Stomach (tissue), 9 donors: Measurements from ENCODE around the gene PIWIL4. TPM values are rescaled to one million over a fixed set of nuclear protein-coding genes. Genes with fewer than 3 reads are reported as not detected.
"Not testable (repeated sequence)": the region's sequence is repeated elsewhere in the genome, so short reads cannot be mapped to it uniquely, and the experiment has no call there.

Experiments used
- DNase-seq, 2 donors: peaks; one replicate each; pipeline versions ENCODE4 v3.0.0 to v3.0.0-alpha.2; 2013 to 2019
- H3K27ac ChIP-seq, 5 donors: fragments of 200-600 bp in 4 of 5; sonication (generic) in 4 of 5; one replicate each; pipeline ENCODE4 v1.5.1; 2013 to 2019; ENCODE audit warnings: mild to moderate bottlenecking in 1 of 5, moderate library complexity in 1 of 5
- H3K27me3 ChIP-seq, 3 donors: fragments of 200-600 bp; sonication (generic); one replicate each; pipeline ENCODE4 v1.5.1; 2017 to 2019; ENCODE audit warnings: mixed run types in 1 of 3
- H3K36me3 ChIP-seq, 4 donors: fragments of 200-600 bp; sonication (generic); 1 replicate in 3 of 4; 2 replicates in 1 of 4; pipeline ENCODE4 v1.5.1; 2016 to 2019
- H3K4me1 ChIP-seq, 4 donors: fragments of 200-600 bp; sonication (generic); one replicate each; pipeline ENCODE4 v1.5.1; 2016 to 2019
- H3K4me3 ChIP-seq, 4 donors: fragments of 200-600 bp; sonication (generic) in 3 of 4; one replicate each; pipeline ENCODE4 v1.5.1; 2016 to 2019; ENCODE audit warnings: mild to moderate bottlenecking in 1 of 4
- H3K9me3 ChIP-seq, 4 donors: fragments of 200-600 bp; sonication (generic); one replicate each; pipeline ENCODE4 v1.5.1; 2016 to 2019
- EP300 ChIP-seq: sonication (generic); formaldehyde crosslinking; IDR thresholded peaks from one replicate; pipeline ENCODE4 v1.6.1; 2017; ENCODE audit warnings: antibody characterized with exemption
- POLR2A ChIP-seq, 4 donors: fragments of 450-650 bp; IDR thresholded peaks; one replicate each; pipeline ENCODE4 v1.6.1; 2016; ENCODE audit warnings: antibody characterized with exemption in 4 of 4, control low read depth in 2 of 4, mild to moderate bottlenecking in 1 of 4, moderate library complexity in 1 of 4
- POLR2AphosphoS5 ChIP-seq, 3 donors: sonication (generic); formaldehyde crosslinking; IDR thresholded peaks; one replicate each; pipeline ENCODE4 v1.6.1; 2016; ENCODE audit warnings: antibody characterized with exemption in 3 of 3
- WGBS, 5 donors: extraction: QIAGEN DNeasy Blood & Tissue Kit in 3 of 5; methylation state at CpG; one replicate each; pipeline versions ENCODE4 v1.1.5 to v1.1.7; 2013 to 2018; 5-methylcytosine and 5-hydroxymethylcytosine counted together
- intact Hi-C: fragments of 100-400 bp; cut with DNase I; formaldehyde crosslinking; loops from one replicate; pipeline ENCODE4 v1.15.1; 2023; ENCODE audit warnings: low total_unique reads
- polyA plus RNA-seq, 3 donors: library from polyadenylated mRNA; stranded (reverse); fragments of 200-250 nt; gene quantifications; one replicate each; pipeline ENCODE4 v1.2.3, GENCODE V29; 2013
- total RNA-seq, 5 donors: library from RNA; depleted of rRNA; stranded (reverse); fragments of >200 nt; gene quantifications; one replicate each; pipeline versions ENCODE4 v1.1.0 to v1.2.3, GENCODE V29; 2014 to 2016
- TF ChIP-seq, protein P1 (sequence below), 7 experiments: fragments of 450-650 bp in 4 of 7; fragments of 200-600 bp in 3 of 7; sonication (generic) in 3 of 7; IDR thresholded peaks; one replicate each; pipeline ENCODE4 v1.5.1; 2016 to 2019; ENCODE audit warnings: antibody characterized with exemption in 7 of 7, control low read depth in 2 of 7, mild to moderate bottlenecking in 1 of 7
- donor health status: healthy with polysubstance abuse.
- donor health status: Bipolar disorder and iron deficiency.
- donor health status: healthy.

The PIWIL4 gene
- total and polyA plus RNA-seq, 8 donors: 1.3 to 19.4 (median 4.2) TPM; not detected in 1

DNA sequence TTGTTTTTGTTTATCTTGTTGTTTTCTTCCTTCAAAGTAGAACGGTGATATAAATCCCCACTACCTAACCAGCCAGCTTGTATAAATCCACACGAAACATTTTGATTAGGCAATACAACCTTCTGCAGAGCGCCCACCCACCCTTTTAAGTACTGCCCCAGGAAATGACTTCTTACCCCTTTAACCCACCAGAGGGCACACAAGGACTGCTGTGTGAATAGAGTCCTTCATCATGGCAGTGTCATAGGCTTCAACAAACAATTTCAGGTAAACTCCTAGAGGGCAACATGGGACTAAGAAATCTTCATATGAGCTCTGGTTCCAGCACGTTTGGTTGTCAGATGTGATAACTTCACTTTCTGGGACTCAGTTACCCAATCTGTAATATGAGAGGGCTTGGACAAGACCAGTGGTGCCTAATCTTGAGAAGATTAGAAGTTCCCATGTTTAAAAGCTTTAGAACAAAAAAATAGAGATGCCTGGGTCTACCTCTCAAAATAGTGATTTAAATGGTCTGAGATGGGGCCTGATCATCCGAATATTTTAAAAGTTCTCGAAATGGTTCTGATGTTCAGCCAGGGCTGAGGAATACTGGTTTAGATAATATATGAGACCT is 56.1 kb downstream of the PIWIL4 start:
- DNase-seq: peak; percentile 35 to 91
- no peak overlapping the region for H3K27ac ChIP-seq
- H3K9me3 ChIP-seq: peaks cover 0 to 13% (median 11%) of the 10 kb centered on the region in 4 donors
- H3K4me1 ChIP-seq: peaks cover 0 to 6% (median 3%) of the 10 kb centered on the region in 4 donors
- peaks cover 0 to 24% (median 18%) of the 10 kb centered on the region in 4 donors for H3K36me3 ChIP-seq
- no peak overlapping the region for H3K4me3 ChIP-seq
- intact Hi-C loops: loop anchor here (10.0 kb wide), 1 partner anchor 112 kb away; no protein-coding TSS in a partner anchor
- WGBS, 5 donors: 35 to 40% (median 38%) methylated on average over 6 of the region's 6 CpGs
- TF ChIP-seq, protein P1, sequence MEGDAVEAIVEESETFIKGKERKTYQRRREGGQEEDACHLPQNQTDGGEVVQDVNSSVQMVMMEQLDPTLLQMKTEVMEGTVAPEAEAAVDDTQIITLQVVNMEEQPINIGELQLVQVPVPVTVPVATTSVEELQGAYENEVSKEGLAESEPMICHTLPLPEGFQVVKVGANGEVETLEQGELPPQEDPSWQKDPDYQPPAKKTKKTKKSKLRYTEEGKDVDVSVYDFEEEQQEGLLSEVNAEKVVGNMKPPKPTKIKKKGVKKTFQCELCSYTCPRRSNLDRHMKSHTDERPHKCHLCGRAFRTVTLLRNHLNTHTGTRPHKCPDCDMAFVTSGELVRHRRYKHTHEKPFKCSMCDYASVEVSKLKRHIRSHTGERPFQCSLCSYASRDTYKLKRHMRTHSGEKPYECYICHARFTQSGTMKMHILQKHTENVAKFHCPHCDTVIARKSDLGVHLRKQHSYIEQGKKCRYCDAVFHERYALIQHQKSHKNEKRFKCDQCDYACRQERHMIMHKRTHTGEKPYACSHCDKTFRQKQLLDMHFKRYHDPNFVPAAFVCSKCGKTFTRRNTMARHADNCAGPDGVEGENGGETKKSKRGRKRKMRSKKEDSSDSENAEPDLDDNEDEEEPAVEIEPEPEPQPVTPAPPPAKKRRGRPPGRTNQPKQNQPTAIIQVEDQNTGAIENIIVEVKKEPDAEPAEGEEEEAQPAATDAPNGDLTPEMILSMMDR (IDR thresholded peaks at IDR 0.05): peak in 5 of 7 experiments; percentile 53 to 78 (median 59)
- TF ChIP-seq POLR2A (IDR thresholded peaks at IDR 0.05) (no peak), POLR2AphosphoS5 (IDR thresholded peaks at IDR 0.05) (peak in 1 of 3 donors; percentile 55), EP300 (no peak)
- H3K27me3 ChIP-seq: no peaks in the 10 kb centered on the region

DNA sequence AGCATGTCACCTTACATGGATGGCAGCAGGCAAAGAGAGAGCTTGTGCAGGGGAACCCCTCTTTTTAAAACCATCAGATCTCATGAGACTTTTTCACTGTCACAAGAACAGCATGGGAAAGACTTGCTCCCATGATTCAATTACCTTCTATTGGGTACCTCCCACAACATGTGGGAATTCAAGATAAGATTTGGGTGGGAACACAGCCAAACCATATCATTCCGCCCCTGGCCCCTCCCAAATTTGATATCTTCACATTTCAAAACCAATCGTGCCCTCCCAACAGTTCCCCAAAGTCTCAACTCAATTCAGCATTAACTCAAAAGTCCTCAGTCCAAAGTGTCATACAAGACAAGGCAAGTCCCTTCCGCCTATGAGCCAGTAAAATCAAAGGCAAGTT is 58.3 kb downstream of the PIWIL4 start:
- not testable (repeated sequence) for H3K36me3 ChIP-seq, H3K27ac ChIP-seq, H3K27me3 ChIP-seq, H3K4me1 ChIP-seq, DNase-seq, H3K4me3 ChIP-seq
- H3K9me3 ChIP-seq: peaks cover 0 to 13% (median 11%) of the 10 kb centered on the region in 4 donors
- 45 to 76% (median 50%) methylated on average over 3 of the region's 3 CpGs for WGBS, 5 donors
- intact Hi-C loops: loop anchor here (10.0 kb wide), 1 partner anchor 109 kb away; no protein-coding TSS in a partner anchor

DNA sequence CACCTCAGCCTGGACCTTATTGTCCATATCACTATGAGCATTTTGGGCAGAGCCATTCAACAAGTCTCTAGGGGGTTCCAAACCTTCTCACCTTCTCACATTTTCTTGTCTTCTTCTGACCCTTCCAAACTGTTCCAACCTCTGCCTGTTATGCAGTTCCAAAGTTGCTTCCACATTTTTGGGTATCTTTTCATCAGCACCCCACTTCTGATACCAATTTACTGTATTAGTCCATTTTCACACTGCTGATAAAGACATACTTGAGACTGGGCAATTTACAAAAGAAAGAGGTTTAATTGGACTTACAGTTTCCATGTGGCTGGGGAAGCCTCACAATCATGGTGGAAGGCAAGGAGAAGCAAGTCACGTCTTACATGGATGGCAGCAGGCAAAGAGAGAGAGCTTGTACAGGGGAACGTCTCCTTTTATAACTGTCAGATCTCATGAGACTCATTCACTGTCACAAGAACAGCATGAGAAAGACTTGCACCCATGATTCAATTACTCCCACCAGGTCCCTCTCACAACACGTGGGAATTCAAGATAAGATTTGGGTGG is 59.9 kb downstream of the PIWIL4 start:
- intact Hi-C loops: loop anchor here (10.0 kb wide), 1 partner anchor 108 kb away; no protein-coding TSS in a partner anchor
- H3K27ac ChIP-seq, DNase-seq, H3K27me3 ChIP-seq, H3K4me1 ChIP-seq, H3K4me3 ChIP-seq, H3K36me3 ChIP-seq: not testable (repeated sequence)
- peaks cover 0 to 13% (median 11%) of the 10 kb centered on the region in 4 donors for H3K9me3 ChIP-seq
- WGBS, 5 donors: 67 to 81% (median 73%) methylated on average over 3 of the region's 3 CpGs

DNA sequence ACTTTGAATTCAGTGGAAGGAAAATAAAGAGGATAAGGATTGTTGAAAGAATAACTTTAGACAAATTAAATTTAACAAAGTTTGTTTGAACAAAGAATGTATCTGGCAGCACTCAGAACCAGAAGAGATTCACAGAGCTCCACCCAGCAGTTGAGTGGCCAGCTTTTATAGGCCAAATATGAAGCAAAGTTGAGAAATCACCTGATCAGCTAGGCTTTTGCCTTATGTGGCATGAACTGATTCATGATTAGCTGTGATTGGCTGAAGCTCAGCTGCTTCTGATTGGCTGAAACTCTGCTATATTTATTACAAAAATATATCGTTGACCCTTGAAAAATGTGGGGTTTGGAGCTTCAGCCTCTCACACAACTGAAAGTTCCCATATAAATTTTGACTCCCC is 62.6 kb downstream of the PIWIL4 start:
- DNase-seq: no peak
- TF ChIP-seq, protein P1 (IDR thresholded peaks at IDR 0.05): no peak
- TF ChIP-seq EP300: no peak
- no peak for TF ChIP-seq POLR2AphosphoS5 (IDR thresholded peaks at IDR 0.05)
- TF ChIP-seq POLR2A (IDR thresholded peaks at IDR 0.05): no peak
- WGBS, 5 donors: 71 to 84% (median 80%) methylated on average over 1 of the region's 1 CpG
- no peaks in the 10 kb centered on the region for H3K36me3 ChIP-seq
- H3K27ac ChIP-seq: no peak overlapping the region
- peaks cover 0 to 13% (median 11%) of the 10 kb centered on the region in 4 donors for H3K9me3 ChIP-seq
- no peak overlapping the region for H3K4me3 ChIP-seq
- intact Hi-C loops: loop anchor here (10.0 kb wide), 1 partner anchor 105 kb away; no protein-coding TSS in a partner anchor
- H3K27me3 ChIP-seq: no peaks in the 10 kb centered on the region
- H3K4me1 ChIP-seq: no peaks in the 10 kb centered on the region

DNA sequence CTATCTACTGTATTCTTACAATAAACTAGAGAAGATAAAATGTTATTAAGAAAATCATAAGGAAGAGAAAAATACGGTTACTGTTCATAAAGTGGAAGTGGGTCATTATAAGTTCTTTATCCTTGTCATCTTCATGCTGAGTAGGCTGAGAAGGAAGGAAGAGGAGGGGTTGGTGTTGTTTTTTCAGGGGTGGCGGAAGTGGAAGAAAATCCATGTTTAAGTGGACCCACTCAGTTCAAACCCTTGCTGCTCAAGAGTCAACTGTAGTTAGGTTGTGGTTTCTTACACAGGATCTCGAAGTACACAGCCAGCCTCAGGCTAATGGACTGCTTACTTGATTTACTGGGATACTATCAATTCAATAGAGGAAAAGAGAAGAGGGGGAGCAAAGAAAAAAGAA is 63.1 kb downstream of the PIWIL4 start:
- H3K27ac ChIP-seq: no peak overlapping the region
- 61 to 85% (median 77%) methylated on average over 3 of the region's 3 CpGs for WGBS, 5 donors
- no peak for DNase-seq
- H3K36me3 ChIP-seq: no peaks in the 10 kb centered on the region
- intact Hi-C loops: no loop called here
- TF ChIP-seq, protein P1 (IDR thresholded peaks at IDR 0.05): no peak
- TF ChIP-seq POLR2AphosphoS5 (IDR thresholded peaks at IDR 0.05): no peak
- no peak for TF ChIP-seq EP300
- TF ChIP-seq POLR2A (IDR thresholded peaks at IDR 0.05): no peak
- H3K4me3 ChIP-seq: no peak overlapping the region
- H3K4me1 ChIP-seq: no peaks in the 10 kb centered on the region
- peaks cover 0 to 13% (median 11%) of the 10 kb centered on the region in 4 donors for H3K9me3 ChIP-seq
- H3K27me3 ChIP-seq: no peaks in the 10 kb centered on the region
